Raji (cell line): ENCODE results near the gene PCSK4.

Experiments used
- POLR2A ChIP-seq: IDR thresholded peaks from 2 replicates; pipeline ENCODE4 v1.6.1; 2011; ENCODE audit warnings: low read depth, low read length, control low read depth; ENCODE audit not compliant: insufficient read depth

The PCSK4 gene

DNA sequence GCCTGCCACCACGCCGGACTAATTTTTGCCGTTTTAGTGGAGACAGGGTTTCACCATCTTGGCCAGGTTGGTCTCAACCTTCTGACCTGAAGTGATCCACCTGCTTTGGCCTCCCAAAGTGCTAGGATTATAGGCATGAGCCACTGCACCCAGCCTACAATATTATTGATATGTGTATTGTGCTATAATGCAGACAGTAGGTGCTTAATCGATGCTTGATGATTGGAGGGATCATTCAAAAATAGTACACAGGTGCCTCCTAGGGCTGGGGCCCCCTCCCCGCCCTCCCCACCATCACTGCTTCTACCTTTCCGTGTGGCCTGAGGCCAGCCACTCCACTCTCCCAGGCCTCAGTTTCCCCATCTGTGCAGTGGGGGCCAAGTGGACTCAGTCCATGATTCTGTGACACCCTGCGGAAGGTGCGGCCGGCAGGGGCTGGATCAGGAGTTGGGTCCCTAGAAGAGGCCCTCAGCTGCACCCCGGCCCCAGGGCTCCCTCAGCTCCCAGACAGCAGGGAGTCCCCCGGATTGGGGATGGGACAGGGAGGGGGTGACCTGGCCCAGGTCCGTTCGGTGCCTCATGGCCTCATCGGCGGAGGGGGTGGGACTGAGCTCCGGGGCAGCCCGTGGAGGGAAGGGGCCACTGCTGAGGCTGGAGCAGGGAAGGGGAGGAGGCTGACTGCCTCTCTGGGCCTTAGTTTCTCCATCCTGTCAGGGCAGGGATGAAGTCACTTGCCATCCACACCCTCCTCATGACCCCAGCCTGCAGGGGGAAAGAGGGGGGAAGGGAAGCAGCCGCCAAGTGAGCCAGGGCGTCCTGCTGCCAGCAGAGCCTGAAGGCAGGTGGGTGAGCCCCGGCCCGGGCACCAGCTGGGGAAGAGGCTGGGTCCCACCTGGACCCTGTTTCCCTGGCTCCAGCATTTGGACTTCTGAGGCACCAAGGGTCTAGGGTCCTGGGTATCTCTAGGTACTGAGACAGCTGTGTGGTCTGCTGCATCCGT is 21.5 kb upstream of the PCSK4 start:
- TF ChIP-seq POLR2A: no peak

- no peak for TF ChIP-seq POLR2A
Measured at GRCh38 chr19:1510807-1511206, 20.7 kb upstream of the PCSK4 start.

- TF ChIP-seq POLR2A: no peak
Measured at GRCh38 chr19:1510442-1510806, 20.3 kb upstream of the PCSK4 start.

DNA sequence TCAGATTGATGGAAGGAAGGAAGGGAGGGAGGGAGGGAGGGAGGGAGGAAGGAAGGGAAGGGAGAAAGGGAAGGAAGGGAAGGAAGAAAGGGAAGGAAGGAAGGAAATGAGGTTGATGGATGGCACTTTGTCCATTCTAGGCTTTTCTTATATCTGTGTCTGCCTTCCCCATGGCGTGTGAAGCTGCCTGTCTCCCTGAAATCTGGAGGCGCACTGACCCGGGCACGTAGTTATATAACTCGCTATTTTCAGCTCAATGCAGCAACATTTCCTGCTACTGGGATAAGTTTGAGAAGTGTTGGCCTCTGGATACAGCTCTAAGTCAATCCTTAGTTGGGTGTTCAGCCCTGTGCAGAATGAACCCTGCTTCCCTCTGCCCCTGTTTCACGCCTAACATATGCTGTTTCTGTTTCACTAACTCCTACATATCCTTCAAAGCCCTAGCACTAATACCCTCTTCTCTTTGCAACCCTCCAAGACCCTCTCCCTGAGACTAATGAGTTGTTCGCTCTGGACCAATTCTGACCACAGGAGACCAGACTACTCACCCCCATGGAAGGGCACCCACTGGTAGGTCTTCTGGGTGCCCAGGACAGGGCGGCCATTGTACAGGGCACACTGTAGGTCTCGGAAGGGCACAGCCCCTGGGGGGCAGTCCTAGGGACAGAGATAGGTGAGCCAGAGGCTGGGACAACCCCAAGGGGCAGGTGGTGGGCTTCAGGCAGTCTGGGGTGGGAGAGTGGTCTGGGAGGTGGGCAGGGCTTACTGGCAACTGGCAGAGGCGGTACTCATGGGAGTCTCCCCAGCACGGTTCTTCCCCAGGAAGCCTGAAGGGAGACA is 19.7 kb upstream of the PCSK4 start:
- no peak for TF ChIP-seq POLR2A

GRCh38 chr19:1508507-1508856 is 18.3 kb upstream of the PCSK4 start:
- no peak for TF ChIP-seq POLR2A

DNA sequence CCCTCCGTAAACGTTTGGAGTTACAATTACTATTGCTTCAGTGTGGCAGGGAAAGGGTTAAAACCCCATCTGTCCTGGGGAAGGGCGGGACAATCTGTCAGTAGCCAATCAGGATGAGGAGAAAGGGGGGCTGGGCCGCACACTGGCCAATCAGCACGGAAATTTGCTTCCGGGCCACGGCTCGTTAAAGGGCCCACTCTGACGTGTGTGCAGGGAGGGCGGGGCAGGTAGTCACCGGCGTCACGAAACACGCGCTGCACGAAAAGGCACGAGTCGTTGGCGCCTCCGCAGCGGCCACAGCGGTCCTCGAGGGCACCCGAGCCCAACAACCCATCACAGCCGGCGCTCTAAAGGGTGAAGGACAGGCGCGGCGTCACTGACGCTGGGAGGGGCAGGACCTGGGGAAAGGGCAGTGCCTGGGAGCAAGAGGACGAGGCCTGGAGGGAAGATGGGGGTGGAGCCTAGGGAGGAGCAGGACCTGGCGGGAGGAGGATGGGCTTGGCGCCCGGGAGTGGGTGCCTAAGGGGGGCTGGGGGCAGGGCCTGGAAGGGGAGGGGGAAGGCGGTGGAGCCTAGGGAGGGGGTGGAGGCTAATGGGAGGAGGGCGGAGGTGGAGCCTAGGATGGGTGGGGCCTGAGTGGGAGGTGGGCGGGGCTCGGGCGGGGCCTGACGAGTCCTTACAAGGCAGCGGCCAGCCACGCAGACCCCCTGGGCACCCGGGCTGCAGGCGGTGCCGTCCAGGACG is 17.8 kb upstream of the PCSK4 start:
- TF ChIP-seq POLR2A: no peak

DNA sequence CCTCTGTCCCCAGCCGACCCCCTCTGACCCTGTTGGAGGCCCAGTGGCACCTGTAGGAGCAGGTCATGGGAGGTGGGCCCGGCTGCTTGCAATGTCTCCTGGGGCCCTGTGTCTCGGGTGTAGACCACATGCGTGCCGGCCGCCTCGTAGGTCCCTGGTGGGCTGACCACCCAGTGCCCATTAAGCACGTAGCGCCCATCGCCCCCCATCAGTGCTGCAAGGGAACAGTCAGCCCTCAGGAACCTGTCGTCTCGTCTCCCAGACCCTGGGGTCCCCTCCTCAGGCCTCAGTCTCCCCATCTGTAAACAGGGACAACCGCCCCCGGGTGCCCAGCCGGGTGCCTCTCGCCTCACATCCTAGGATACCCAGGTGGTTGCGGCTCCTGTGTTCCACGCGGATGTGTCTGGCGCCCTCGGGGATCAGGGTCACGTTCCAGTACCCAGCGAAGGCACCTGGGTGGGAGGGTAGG is 17.1 kb upstream of the PCSK4 start:
- no peak for TF ChIP-seq POLR2A

GRCh38 chr19:1505991-1506881 is 16.1 kb upstream of the PCSK4 start:
- TF ChIP-seq POLR2A: no peak

- no peak for TF ChIP-seq POLR2A
Measured at GRCh38 chr19:1505012-1505411, 14.9 kb upstream of the PCSK4 start.

DNA sequence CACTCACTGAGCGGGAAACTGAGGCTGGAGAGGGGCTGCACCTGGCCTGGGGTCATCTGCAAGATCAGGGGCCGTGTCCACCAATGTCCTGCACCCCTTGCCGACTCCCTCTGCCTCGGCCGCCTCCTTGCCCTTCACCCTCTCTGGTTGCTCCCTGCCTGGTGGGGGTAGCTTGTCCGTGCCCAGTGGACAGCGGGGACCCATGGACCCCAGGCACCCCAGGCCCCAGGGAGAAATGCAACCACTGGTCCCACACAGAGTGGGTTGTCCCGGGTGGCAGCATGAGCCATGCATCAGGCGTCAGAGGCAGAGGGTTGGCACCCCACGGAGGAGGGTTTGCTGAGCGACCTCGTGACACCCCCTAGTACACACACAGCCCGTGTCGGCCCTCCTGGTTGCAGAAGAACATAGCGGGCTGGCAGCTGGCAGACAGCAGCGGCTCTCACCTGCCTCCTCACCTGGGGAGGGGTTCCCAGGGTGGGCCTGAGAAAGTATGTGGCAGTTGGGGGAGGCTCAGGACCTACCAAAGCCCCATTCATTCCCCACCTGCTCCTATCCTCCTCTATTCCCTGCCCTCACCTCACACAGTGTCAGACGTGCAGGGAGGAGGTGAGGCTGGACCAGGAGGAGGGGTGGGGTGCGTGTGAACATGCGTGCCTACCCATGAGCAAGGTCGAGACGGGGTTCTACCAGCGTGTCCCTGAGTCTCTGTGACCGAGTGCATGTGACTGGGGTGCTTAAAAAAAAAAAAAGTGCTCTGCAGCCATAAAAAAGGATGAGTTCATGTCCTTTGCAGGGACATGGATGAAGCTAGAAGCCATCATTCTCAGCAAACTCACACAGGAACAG is 14.0 kb upstream of the PCSK4 start:
- no peak for TF ChIP-seq POLR2A

DNA sequence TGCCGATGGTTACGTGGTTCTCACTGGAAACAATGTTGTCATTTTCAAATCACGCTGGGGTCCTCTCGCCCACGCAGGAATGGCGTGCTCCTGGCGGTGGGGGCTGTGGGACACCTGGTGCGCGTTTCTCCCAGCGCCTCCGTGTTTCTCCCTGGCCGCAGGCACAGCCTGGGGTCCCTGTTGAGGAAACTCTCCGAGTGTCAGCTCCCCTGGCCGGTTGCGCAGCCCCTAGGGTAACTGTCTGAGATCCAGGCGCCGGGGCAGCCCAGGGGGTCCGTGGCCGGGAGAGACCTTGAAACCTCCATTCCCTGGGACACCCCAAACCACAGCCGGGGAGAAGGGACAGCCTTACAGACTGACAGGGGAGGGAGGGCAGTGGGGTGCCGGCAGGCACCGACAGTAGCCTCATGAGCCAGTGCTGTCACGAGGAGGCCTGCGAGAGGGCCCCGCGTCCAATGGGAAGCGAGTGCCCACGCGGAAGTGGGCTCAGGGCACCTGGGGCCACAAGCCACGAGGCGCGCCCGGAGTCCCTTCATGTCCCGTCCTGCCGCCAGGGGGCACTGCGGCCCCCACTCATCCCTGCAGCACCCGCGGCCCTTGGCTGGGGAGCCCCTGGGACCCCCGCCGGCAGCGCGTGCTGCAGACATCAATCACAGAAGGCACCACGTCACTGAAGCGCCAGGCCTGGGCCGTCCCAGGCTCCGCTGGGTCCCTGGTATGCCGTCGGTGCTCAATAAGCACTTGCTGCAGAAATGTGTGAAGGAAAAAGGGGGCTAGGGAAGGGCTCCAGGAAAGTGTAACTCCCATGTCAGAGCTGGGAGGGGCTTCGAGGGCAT is 13.2 kb upstream of the PCSK4 start:
- TF ChIP-seq POLR2A: no peak

GRCh38 chr19:1502433-1503088 is 12.4 kb upstream of the PCSK4 start:
- TF ChIP-seq POLR2A: no peak
